ENCODE results near the gene DDOST. TPM values are rescaled to one million over a fixed set of nuclear protein-coding genes. Genes with fewer than 3 reads are reported as not detected.

DDOST gene
- total and polyA plus RNA-seq, 10 of the 15 experiments (the other 5 are each of a cell fraction or from before 2014, with no cell fraction given), result 100 to 274 (median 201) TPM

DNA sequence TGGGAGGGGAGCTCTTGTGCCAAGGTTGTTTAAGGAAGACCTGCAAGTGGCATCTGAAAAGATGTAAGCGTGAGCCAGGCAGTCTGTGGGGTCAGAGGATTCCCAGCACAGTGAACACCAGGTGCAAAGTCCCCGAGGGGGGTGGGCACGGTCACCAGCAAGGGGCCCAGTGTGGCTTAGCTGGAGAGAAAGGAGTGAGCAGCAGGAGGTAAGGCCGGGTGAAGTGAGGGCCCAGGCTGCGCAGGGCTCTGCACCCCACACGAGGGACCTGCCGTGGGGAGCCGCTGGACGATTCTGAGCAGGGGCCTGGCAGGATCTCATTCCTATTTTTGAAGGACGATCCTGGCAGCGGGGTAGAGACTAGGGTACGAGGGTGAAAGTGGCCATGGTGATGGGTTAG lies 4.1 kb downstream of the DDOST start (continued):
- TF ChIP-seq EED (IDR thresholded peaks at IDR 0.05; ENCODE audit: low read depth) (no peak), SIN3A (IDR thresholded peaks at IDR 0.05; ENCODE audit: low read depth, low read length) (no peak)

GRCh38 chr1:20654104-20654690 lies 7.0 kb downstream of the DDOST start:
- H3K4me1 ChIP-seq (ENCODE audit: control insufficient read depth, insufficient read depth, low read length), result 0 out of 2 replicates have a peak, but pooled peaks cover 3% of the 10 kb centered on the region
- no peak overlapping the region for H3K4me3 ChIP-seq
- no peak overlapping the region for H3K27ac ChIP-seq (ENCODE audit: control insufficient read depth, insufficient read depth)
- ChIA-PET RAD21 (ENCODE audit: unreplicated experiment) (no interaction called here), SMC1A (ENCODE audit: uncharacterized antibody, unreplicated experiment) (no interaction called here), POLR2A (no interaction called here), CTCF (no interaction called here)
- no peak for ATAC-seq
- WGBS (ENCODE audit: insufficient coverage, insufficient replicate concordance, low lambda C conversion rate, missing lambda C conversion rate), result 91% methylated on average over 19 of the region's 20 CpGs
- peaks cover 5% of the 10 kb centered on the region; the same call in 1 of the 2 replicates for H4K20me1 ChIP-seq (ENCODE audit: control insufficient read depth, insufficient read depth)
- no peaks in the 10 kb centered on the region for H3K9me3 ChIP-seq (replicated peaks; ENCODE audit: control insufficient read depth, insufficient read depth, low read length)
- TF ChIP-seq RBBP5 (conservative IDR thresholded peaks at IDR 0.05) (no peak), LARP7 (IDR thresholded peaks at IDR 0.05) (no peak), POLR2AphosphoS2 (IDR thresholded peaks at IDR 0.05; ENCODE audit: low read depth, low read length) (no peak), STAT1 (conservative IDR thresholded peaks at IDR 0.05) (no peak), E2F4 (IDR thresholded peaks at IDR 0.05; ENCODE audit: low read depth, low read length) (no peak), NFYB (IDR thresholded peaks at IDR 0.05; ENCODE audit: insufficient read depth, low read depth, low read length) (no peak)
- TF ChIP-seq, protein P1, sequence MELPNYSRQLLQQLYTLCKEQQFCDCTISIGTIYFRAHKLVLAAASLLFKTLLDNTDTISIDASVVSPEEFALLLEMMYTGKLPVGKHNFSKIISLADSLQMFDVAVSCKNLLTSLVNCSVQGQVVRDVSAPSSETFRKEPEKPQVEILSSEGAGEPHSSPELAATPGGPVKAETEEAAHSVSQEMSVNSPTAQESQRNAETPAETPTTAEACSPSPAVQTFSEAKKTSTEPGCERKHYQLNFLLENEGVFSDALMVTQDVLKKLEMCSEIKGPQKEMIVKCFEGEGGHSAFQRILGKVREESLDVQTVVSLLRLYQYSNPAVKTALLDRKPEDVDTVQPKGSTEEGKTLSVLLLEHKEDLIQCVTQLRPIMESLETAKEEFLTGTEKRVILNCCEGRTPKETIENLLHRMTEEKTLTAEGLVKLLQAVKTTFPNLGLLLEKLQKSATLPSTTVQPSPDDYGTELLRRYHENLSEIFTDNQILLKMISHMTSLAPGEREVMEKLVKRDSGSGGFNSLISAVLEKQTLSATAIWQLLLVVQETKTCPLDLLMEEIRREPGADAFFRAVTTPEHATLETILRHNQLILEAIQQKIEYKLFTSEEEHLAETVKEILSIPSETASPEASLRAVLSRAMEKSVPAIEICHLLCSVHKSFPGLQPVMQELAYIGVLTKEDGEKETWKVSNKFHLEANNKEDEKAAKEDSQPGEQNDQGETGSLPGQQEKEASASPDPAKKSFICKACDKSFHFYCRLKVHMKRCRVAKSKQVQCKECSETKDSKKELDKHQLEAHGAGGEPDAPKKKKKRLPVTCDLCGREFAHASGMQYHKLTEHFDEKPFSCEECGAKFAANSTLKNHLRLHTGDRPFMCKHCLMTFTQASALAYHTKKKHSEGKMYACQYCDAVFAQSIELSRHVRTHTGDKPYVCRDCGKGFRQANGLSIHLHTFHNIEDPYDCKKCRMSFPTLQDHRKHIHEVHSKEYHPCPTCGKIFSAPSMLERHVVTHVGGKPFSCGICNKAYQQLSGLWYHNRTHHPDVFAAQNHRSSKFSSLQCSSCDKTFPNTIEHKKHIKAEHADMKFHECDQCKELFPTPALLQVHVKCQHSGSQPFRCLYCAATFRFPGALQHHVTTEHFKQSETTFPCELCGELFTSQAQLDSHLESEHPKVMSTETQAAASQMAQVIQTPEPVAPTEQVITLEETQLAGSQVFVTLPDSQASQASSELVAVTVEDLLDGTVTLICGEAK (IDR thresholded peaks at IDR 0.05; ENCODE audit: borderline replicate concordance), result no peak
- H3K36me3 ChIP-seq (ENCODE audit: control insufficient read depth in 2 of 2, insufficient read depth in 2 of 2, low read length in 1 of 2), result peaks cover 29 to 42% of the 10 kb centered on the region in 2 experiments
- no peak for DNase-seq (ENCODE audit: low read depth, low spot score)
- in situ Hi-C loops (cut with MboI) (no loop called here), intact Hi-C loops (cut with micrococcal nuclease; ENCODE audit: unreplicated experiment) (no loop called here)
- no peaks in the 10 kb centered on the region for H3K27me3 ChIP-seq (replicated peaks in 1 of 2; ENCODE audit: control insufficient read depth in 2 of 2, insufficient read depth in 2 of 2, low read length in 1 of 2)
- no peak overlapping the region for H3K9ac ChIP-seq (ENCODE audit: control insufficient read depth, insufficient read depth, low read length)
- BruUV-seq (replicated peaks), result no TSS peak
- H3K79me2 ChIP-seq (ENCODE audit: control insufficient read depth, insufficient read depth, low read length), result peaks cover 13% of the 10 kb centered on the region
- no peak overlapping the region for H3K4me2 ChIP-seq (ENCODE audit: control insufficient read depth, insufficient read depth)
- H2AFZ ChIP-seq (ENCODE audit: control insufficient read depth, low read depth, low read length), result no peak overlapping the region
- no peak for FAIRE-seq
